ENCODE data around the gene GRPEL1. TPM values are rescaled to one million over a fixed set of nuclear protein-coding genes. Genes with fewer than 3 reads are reported as not detected.
A peak's percentile ranks its signal among the peaks of the same experiment; 100 is the strongest.

The GRPEL1 gene
- total RNA-seq, 1 donor from 2014 or later: 21.0 TPM

GRCh38 chr4:7040765-7041164 lies 27.1 kb downstream of the GRPEL1 start:
- Mint-ChIP-seq H3K27me3 (ENCODE audit: insufficient read depth, low read depth) (peaks cover 9% of the 10 kb centered on the region), H3K4me3 (no peak overlapping the region), H3K9me3 (peaks cover 5% of the 10 kb centered on the region), H3K27ac (no peak overlapping the region), H3K4me1 (peaks cover 29% of the 10 kb centered on the region), H3K36me3 (peaks cover 9% of the 10 kb centered on the region)
- Histone ChIP-seq H3K4me1 (peaks cover 8% of the 10 kb centered on the region), H3K9me3 (ENCODE audit: low read depth) (no peaks in the 10 kb centered on the region), H3K27me3 (peaks cover 35% of the 10 kb centered on the region), H3K4me3 (no peak overlapping the region), H3K4me2 (no peak overlapping the region), H2AFZ (replicated peaks) (no peak overlapping the region), H4K20me1 (ENCODE audit: low read depth) (peaks cover 31% of the 10 kb centered on the region), H3F3A (ENCODE audit: low read depth) (peaks cover 17% of the 10 kb centered on the region), H3K36me3 (no peaks in the 10 kb centered on the region), H3K79me2 (ENCODE audit: low read depth) (peaks cover 23% of the 10 kb centered on the region), H3K9ac (no peak overlapping the region), H3K27ac (no peak overlapping the region)
- DNase-seq (ENCODE audit: low spot score): no peak
- no peak for TF ChIP-seq EZH2phosphoT487 (IDR thresholded peaks at IDR 0.05)
- TF ChIP-seq, protein P1, sequence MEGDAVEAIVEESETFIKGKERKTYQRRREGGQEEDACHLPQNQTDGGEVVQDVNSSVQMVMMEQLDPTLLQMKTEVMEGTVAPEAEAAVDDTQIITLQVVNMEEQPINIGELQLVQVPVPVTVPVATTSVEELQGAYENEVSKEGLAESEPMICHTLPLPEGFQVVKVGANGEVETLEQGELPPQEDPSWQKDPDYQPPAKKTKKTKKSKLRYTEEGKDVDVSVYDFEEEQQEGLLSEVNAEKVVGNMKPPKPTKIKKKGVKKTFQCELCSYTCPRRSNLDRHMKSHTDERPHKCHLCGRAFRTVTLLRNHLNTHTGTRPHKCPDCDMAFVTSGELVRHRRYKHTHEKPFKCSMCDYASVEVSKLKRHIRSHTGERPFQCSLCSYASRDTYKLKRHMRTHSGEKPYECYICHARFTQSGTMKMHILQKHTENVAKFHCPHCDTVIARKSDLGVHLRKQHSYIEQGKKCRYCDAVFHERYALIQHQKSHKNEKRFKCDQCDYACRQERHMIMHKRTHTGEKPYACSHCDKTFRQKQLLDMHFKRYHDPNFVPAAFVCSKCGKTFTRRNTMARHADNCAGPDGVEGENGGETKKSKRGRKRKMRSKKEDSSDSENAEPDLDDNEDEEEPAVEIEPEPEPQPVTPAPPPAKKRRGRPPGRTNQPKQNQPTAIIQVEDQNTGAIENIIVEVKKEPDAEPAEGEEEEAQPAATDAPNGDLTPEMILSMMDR (IDR thresholded peaks at IDR 0.05): no peak

- no peak overlapping the region for H3K27ac Mint-ChIP-seq
- DNase-seq (ENCODE audit: low spot score): no peak
Observed at GRCh38 chr4:7037425-7037824, 30.4 kb downstream of the GRPEL1 start.

DNA sequence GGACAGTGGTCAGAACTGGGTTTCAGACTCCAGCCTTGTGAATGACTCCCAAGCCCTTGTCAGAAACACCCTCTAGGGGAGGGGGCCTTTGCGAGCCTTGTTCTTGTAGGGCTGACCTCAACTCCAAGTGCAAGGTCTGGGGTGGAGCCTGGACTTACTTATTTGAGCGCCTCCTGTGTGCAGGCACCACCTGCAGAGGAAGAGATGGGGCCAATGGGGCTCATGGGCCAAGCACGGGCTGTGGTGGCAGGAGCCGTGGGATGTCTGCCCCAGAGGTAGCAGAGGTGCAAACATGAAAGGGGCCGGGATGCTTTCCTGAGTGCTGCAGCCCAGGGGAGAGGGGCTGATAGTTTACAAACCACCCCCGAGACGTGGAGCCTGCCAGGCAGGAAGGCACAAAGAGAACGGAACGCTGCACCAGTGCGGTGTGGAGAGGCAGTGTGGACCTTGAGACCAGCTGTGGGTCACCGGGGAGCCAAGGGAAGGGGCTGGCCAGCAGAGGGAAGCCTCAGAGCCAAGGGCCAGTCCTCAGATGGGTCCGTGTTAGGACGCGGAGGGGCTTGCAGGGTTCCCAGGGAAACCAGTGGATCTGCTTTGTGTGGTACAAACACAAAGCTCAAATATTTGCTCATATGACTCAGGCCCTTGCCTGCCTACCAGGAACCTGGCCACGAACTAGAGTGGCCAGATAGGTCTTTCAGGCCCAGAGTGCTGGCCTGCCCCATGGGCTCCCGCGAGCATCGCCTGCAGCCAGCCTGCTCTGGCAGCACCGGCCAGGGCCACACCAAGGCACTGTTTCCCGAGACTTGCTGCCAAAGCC lies 33.4 kb downstream of the GRPEL1 start:
- H3K4me3 Mint-ChIP-seq: no peak overlapping the region
- H3K27ac Mint-ChIP-seq: no peak overlapping the region
- H3K27me3 Mint-ChIP-seq (ENCODE audit: insufficient read depth, low read depth): peaks cover 3% of the 10 kb centered on the region

More at GRCh38 chr4:7037425-7037824, 30.4 kb downstream of the GRPEL1 start:
- H3K4me3 ChIP-seq: no peak overlapping the region
- H3K36me3 ChIP-seq: no peaks in the 10 kb centered on the region
- H3K4me1 ChIP-seq: peaks cover 3% of the 10 kb centered on the region
- peaks cover 19% of the 10 kb centered on the region for H4K20me1 ChIP-seq (ENCODE audit: low read depth)
- H3K36me3 Mint-ChIP-seq: peaks cover 5% of the 10 kb centered on the region
- no peak overlapping the region for H3K9ac ChIP-seq
- H3K9me3 ChIP-seq (ENCODE audit: low read depth): no peaks in the 10 kb centered on the region
- peaks cover 7% of the 10 kb centered on the region for H3K27me3 Mint-ChIP-seq (ENCODE audit: insufficient read depth, low read depth)
- peaks cover 26% of the 10 kb centered on the region for H3K27me3 ChIP-seq
- TF ChIP-seq, protein P1 (IDR thresholded peaks at IDR 0.05): peak; percentile 12
- TF ChIP-seq EZH2 (IDR thresholded peaks at IDR 0.05): no peak
- H3K79me2 ChIP-seq (ENCODE audit: low read depth): no peaks in the 10 kb centered on the region
- H3K4me3 Mint-ChIP-seq: no peak overlapping the region
- peaks cover 5% of the 10 kb centered on the region for H3K9me3 Mint-ChIP-seq
- H2AFZ ChIP-seq (replicated peaks): no peak overlapping the region
- no peak overlapping the region for H3K27ac ChIP-seq
- H3K4me1 Mint-ChIP-seq: peaks cover 18% of the 10 kb centered on the region
- H3K4me2 ChIP-seq: no peak overlapping the region
- H3F3A ChIP-seq (ENCODE audit: low read depth): peaks cover 14% of the 10 kb centered on the region

More for the DNA sequence above, 33.4 kb downstream of the GRPEL1 start:
- H4K20me1 ChIP-seq (ENCODE audit: low read depth): peaks cover 7% of the 10 kb centered on the region
- H3K79me2 ChIP-seq (ENCODE audit: low read depth): no peaks in the 10 kb centered on the region
- TF ChIP-seq EZH2phosphoT487 (IDR thresholded peaks at IDR 0.05) (no peak), EZH2 (IDR thresholded peaks at IDR 0.05) (no peak)
- TF ChIP-seq, protein P1 (IDR thresholded peaks at IDR 0.05): no peak
- H3K4me3 ChIP-seq: no peak overlapping the region
- peaks cover 8% of the 10 kb centered on the region for H3K36me3 Mint-ChIP-seq
- DNase-seq (ENCODE audit: low spot score): peak; percentile 19
- no peak overlapping the region for H3K27ac ChIP-seq
- no peak overlapping the region for H3K9ac ChIP-seq
- no peak overlapping the region for H2AFZ ChIP-seq (replicated peaks)
- H3K4me1 ChIP-seq: no peaks in the 10 kb centered on the region
- no peaks in the 10 kb centered on the region for H3F3A ChIP-seq (ENCODE audit: low read depth)
- no peaks in the 10 kb centered on the region for H3K27me3 ChIP-seq
- H3K4me2 ChIP-seq: no peak overlapping the region
- H3K4me1 Mint-ChIP-seq: peaks cover 8% of the 10 kb centered on the region
- H3K9me3 ChIP-seq (ENCODE audit: low read depth): no peaks in the 10 kb centered on the region
- no peaks in the 10 kb centered on the region for H3K36me3 ChIP-seq
- no peaks in the 10 kb centered on the region for H3K9me3 Mint-ChIP-seq
